ENCODE data around the gene NID1.
"Not testable (repeated sequence)": the region's sequence is repeated elsewhere in the genome, so short reads cannot be mapped to it uniquely, and the experiment has no call there.

The NID1 gene

GRCh38 chr1:236078993-236079392 lies 14.1 kb upstream of the NID1 start:
- no peak overlapping the region for H3K4me3 ChIP-seq (ENCODE audit: low read length)
- H3K27ac ChIP-seq (ENCODE audit: low read length), result no peak overlapping the region
- no CpG with 5 or more reads among the region's 2 CpGs for WGBS (ENCODE audit: insufficient coverage, insufficient read length)
- H3K9me3 ChIP-seq (ENCODE audit: control insufficient read depth, insufficient read depth, low read length), result no peaks in the 10 kb centered on the region
- no peaks in the 10 kb centered on the region for H3K27me3 ChIP-seq (ENCODE audit: control insufficient read depth, insufficient read depth, low read length)
- DNase-seq (ENCODE audit: low read depth, low spot score), result no peak
- H3K36me3 ChIP-seq (ENCODE audit: control insufficient read depth, insufficient read depth, low read length), result no peaks in the 10 kb centered on the region
- H3K4me1 ChIP-seq (ENCODE audit: control insufficient read depth, insufficient read depth, low read length), result no peaks in the 10 kb centered on the region

- H3K9me3 ChIP-seq (ENCODE audit: control insufficient read depth, insufficient read depth, low read length); H3K36me3 ChIP-seq (ENCODE audit: control insufficient read depth, insufficient read depth, low read length); H3K27me3 ChIP-seq (ENCODE audit: control insufficient read depth, insufficient read depth, low read length); H3K4me3 ChIP-seq (ENCODE audit: low read length); DNase-seq (ENCODE audit: low read depth, low spot score); H3K4me1 ChIP-seq (ENCODE audit: control insufficient read depth, insufficient read depth, low read length); H3K27ac ChIP-seq (ENCODE audit: low read length): not testable (repeated sequence)
- WGBS (ENCODE audit: insufficient coverage, insufficient read length), result no CpG with 5 or more reads among the region's 4 CpGs
These were observed 13.2 kb upstream of the NID1 start for GRCh38 chr1:236078077-236078476.

- WGBS (ENCODE audit: insufficient coverage, insufficient read length), result no CpG with 5 or more reads among the region's 4 CpGs
- no peak for DNase-seq (ENCODE audit: low read depth, low spot score)
- H3K36me3 ChIP-seq (ENCODE audit: control insufficient read depth, insufficient read depth, low read length), result no peaks in the 10 kb centered on the region
These were observed 11.0 kb upstream of the NID1 start for GRCh38 chr1:236075848-236076247.

GRCh38 chr1:236073307-236073897 lies 8.5 kb upstream of the NID1 start:
- no peaks in the 10 kb centered on the region for H3K36me3 ChIP-seq (ENCODE audit: control insufficient read depth, insufficient read depth, low read length)
- no peak overlapping the region for H3K4me3 ChIP-seq (ENCODE audit: low read length)
- no peak for DNase-seq (ENCODE audit: low read depth, low spot score)
- H3K27me3 ChIP-seq (ENCODE audit: control insufficient read depth, insufficient read depth, low read length), result no peaks in the 10 kb centered on the region
- WGBS (ENCODE audit: insufficient coverage, insufficient read length), result no CpG with 5 or more reads among the region's 4 CpGs
- H3K27ac ChIP-seq (ENCODE audit: low read length), result no peak overlapping the region
- no peaks in the 10 kb centered on the region; the same call in 1 of the 2 replicates for H3K9me3 ChIP-seq (ENCODE audit: control insufficient read depth, insufficient read depth, low read length)
- no peaks in the 10 kb centered on the region for H3K4me1 ChIP-seq (ENCODE audit: control insufficient read depth, insufficient read depth, low read length)

More at GRCh38 chr1:236075848-236076247, 11.0 kb upstream of the NID1 start:
- no peaks in the 10 kb centered on the region for H3K27me3 ChIP-seq (ENCODE audit: control insufficient read depth, insufficient read depth, low read length)
- H3K27ac ChIP-seq (ENCODE audit: low read length), result no peak overlapping the region
- no peak overlapping the region for H3K4me3 ChIP-seq (ENCODE audit: low read length)
- H3K9me3 ChIP-seq (ENCODE audit: control insufficient read depth, insufficient read depth, low read length), result no peaks in the 10 kb centered on the region
- H3K4me1 ChIP-seq (ENCODE audit: control insufficient read depth, insufficient read depth, low read length), result no peaks in the 10 kb centered on the region

- DNase-seq (ENCODE audit: low read depth, low spot score), result no peak
- Histone ChIP-seq H3K27me3 (ENCODE audit: control insufficient read depth, insufficient read depth, low read length) (no peaks in the 10 kb centered on the region), H3K9me3 (ENCODE audit: control insufficient read depth, insufficient read depth, low read length) (no peaks in the 10 kb centered on the region; the same call in 1 of the 2 replicates), H3K4me3 (ENCODE audit: low read length) (no peak overlapping the region), H3K27ac (ENCODE audit: low read length) (no peak overlapping the region), H3K4me1 (ENCODE audit: control insufficient read depth, insufficient read depth, low read length) (no peaks in the 10 kb centered on the region), H3K36me3 (ENCODE audit: control insufficient read depth, insufficient read depth, low read length) (no peaks in the 10 kb centered on the region)
- WGBS (ENCODE audit: insufficient coverage, insufficient read length), result no CpG with 5 or more reads among the region's 5 CpGs
These were observed 7.1 kb upstream of the NID1 start for GRCh38 chr1:236072001-236072400.

GRCh38 chr1:236070753-236071152 lies 5.9 kb upstream of the NID1 start:
- H3K27me3 ChIP-seq (ENCODE audit: control insufficient read depth, insufficient read depth, low read length), result no peaks in the 10 kb centered on the region; the same call in 1 of the 2 replicates
- H3K36me3 ChIP-seq (ENCODE audit: control insufficient read depth, insufficient read depth, low read length), result no peaks in the 10 kb centered on the region
- H3K9me3 ChIP-seq (ENCODE audit: control insufficient read depth, insufficient read depth, low read length), result no peaks in the 10 kb centered on the region; the same call in 1 of the 2 replicates
- H3K4me1 ChIP-seq (ENCODE audit: control insufficient read depth, insufficient read depth, low read length), result no peaks in the 10 kb centered on the region
- no peak overlapping the region for H3K27ac ChIP-seq (ENCODE audit: low read length)
- H3K4me3 ChIP-seq (ENCODE audit: low read length), result no peak overlapping the region
- no peak for DNase-seq (ENCODE audit: low read depth, low spot score)

GRCh38 chr1:236069796-236070195 lies 4.9 kb upstream of the NID1 start:
- Histone ChIP-seq H3K27ac (ENCODE audit: low read length) (no peak overlapping the region), H3K4me1 (ENCODE audit: control insufficient read depth, insufficient read depth, low read length) (no peaks in the 10 kb centered on the region), H3K4me3 (ENCODE audit: low read length) (no peak overlapping the region), H3K27me3 (ENCODE audit: control insufficient read depth, insufficient read depth, low read length) (no peaks in the 10 kb centered on the region; the same call in 1 of the 2 replicates), H3K9me3 (ENCODE audit: control insufficient read depth, insufficient read depth, low read length) (no peaks in the 10 kb centered on the region; the same call in 1 of the 2 replicates), H3K36me3 (ENCODE audit: control insufficient read depth, insufficient read depth, low read length) (no peaks in the 10 kb centered on the region)
- WGBS (ENCODE audit: insufficient coverage, insufficient read length), result 100% methylated on average over 1 of the region's 5 CpGs
- no peak for DNase-seq (ENCODE audit: low read depth, low spot score)

GRCh38 chr1:236067854-236068454 lies 3.1 kb upstream of the NID1 start:
- Histone ChIP-seq H3K27me3 (ENCODE audit: control insufficient read depth, insufficient read depth, low read length) (peaks cover 8% of the 10 kb centered on the region; the same call in 1 of the 2 replicates), H3K27ac (ENCODE audit: low read length) (no peak overlapping the region), H3K4me3 (ENCODE audit: low read length) (no peak overlapping the region), H3K36me3 (ENCODE audit: control insufficient read depth, insufficient read depth, low read length) (no peaks in the 10 kb centered on the region), H3K4me1 (ENCODE audit: control insufficient read depth, insufficient read depth, low read length) (no peaks in the 10 kb centered on the region), H3K9me3 (ENCODE audit: control insufficient read depth, insufficient read depth, low read length) (no peaks in the 10 kb centered on the region; the same call in 1 of the 2 replicates)
- DNase-seq (ENCODE audit: low read depth, low spot score), result no peak
- WGBS (ENCODE audit: insufficient coverage, insufficient read length), result no CpG with 5 or more reads among the region's 12 CpGs

GRCh38 chr1:236066828-236067386 lies 2.0 kb upstream of the NID1 start:
- no peak overlapping the region for H3K27ac ChIP-seq (ENCODE audit: low read length)
- DNase-seq (ENCODE audit: low read depth, low spot score), result no peak
- H3K27me3 ChIP-seq (ENCODE audit: control insufficient read depth, insufficient read depth, low read length), result peaks cover 8% of the 10 kb centered on the region; the same call in 1 of the 2 replicates
- no peaks in the 10 kb centered on the region; the same call in 1 of the 2 replicates for H3K9me3 ChIP-seq (ENCODE audit: control insufficient read depth, insufficient read depth, low read length)
- no peak overlapping the region for H3K4me3 ChIP-seq (ENCODE audit: low read length)
- H3K36me3 ChIP-seq (ENCODE audit: control insufficient read depth, insufficient read depth, low read length), result no peaks in the 10 kb centered on the region
- H3K4me1 ChIP-seq (ENCODE audit: control insufficient read depth, insufficient read depth, low read length), result no peaks in the 10 kb centered on the region
- WGBS (ENCODE audit: insufficient coverage, insufficient read length), result no CpG with 5 or more reads among the region's 6 CpGs

GRCh38 chr1:236066054-236066453 lies 1.2 kb upstream of the NID1 start:
- H3K9me3 ChIP-seq (ENCODE audit: control insufficient read depth, insufficient read depth, low read length), result no peaks in the 10 kb centered on the region; the same call in 1 of the 2 replicates
- H3K27me3 ChIP-seq (ENCODE audit: control insufficient read depth, insufficient read depth, low read length), result peaks cover 8% of the 10 kb centered on the region; the same call in 1 of the 2 replicates
- no peak overlapping the region for H3K27ac ChIP-seq (ENCODE audit: low read length)

More at GRCh38 chr1:236066054-236066453, 1.2 kb upstream of the NID1 start:
- WGBS (ENCODE audit: insufficient coverage, insufficient read length), result no CpG with 5 or more reads among the region's 6 CpGs
- Histone ChIP-seq H3K4me1 (ENCODE audit: control insufficient read depth, insufficient read depth, low read length) (no peaks in the 10 kb centered on the region), H3K36me3 (ENCODE audit: control insufficient read depth, insufficient read depth, low read length) (no peaks in the 10 kb centered on the region), H3K4me3 (ENCODE audit: low read length) (no peak overlapping the region)
- DNase-seq (ENCODE audit: low read depth, low spot score), result no peak

Measured in iPS DF 6.9 (cell line).